ENCODE data around the gene SHROOM4. TPM values are rescaled to one million over a fixed set of nuclear protein-coding genes. Genes with fewer than 3 reads are reported as not detected.

The SHROOM4 gene
- total and polyA plus RNA-seq, 3 experiments from 2014 or later, result not detected

- H3K27me3 ChIP-seq (ENCODE audit: insufficient read depth, low read length, poor library complexity, severe bottlenecking), result no peaks in the 10 kb centered on the region
- no peak overlapping the region for H3K4me3 Mint-ChIP-seq
- H3K4me1 Mint-ChIP-seq, result no peaks in the 10 kb centered on the region
- DNase-seq, result no peak
- no peaks in the 10 kb centered on the region for H3K36me3 Mint-ChIP-seq
- H3K4me3 ChIP-seq (ENCODE audit: low read length), result no peak overlapping the region
- H3K9me3 ChIP-seq (ENCODE audit: low read length), result no peaks in the 10 kb centered on the region
- H3K27ac Mint-ChIP-seq, result no peak overlapping the region
- CTCF ChIA-PET, result no interaction called here
- no peaks in the 10 kb centered on the region for H3K36me3 ChIP-seq (ENCODE audit: insufficient read depth, low read length)
- H3K4me1 ChIP-seq (ENCODE audit: insufficient read depth, low read length), result no peaks in the 10 kb centered on the region
- H3K27me3 Mint-ChIP-seq, result peaks cover 12 to 13% of the 10 kb centered on the region in 2 donors
- H3K27ac ChIP-seq (ENCODE audit: low read depth, low read length), result no peak overlapping the region
- no peaks in the 10 kb centered on the region for H3K9me3 Mint-ChIP-seq
- POLR2A ChIA-PET, result no interaction called here
Measured at GRCh38 chrX:50586980-50587379, 227.0 kb downstream of the SHROOM4 start.

- no peaks in the 10 kb centered on the region for H3K9me3 Mint-ChIP-seq
- no peaks in the 10 kb centered on the region for H3K36me3 ChIP-seq (ENCODE audit: insufficient read depth, low read length)
- H3K9me3 ChIP-seq (ENCODE audit: low read length), result no peaks in the 10 kb centered on the region
- CTCF ChIA-PET, result no interaction called here
- H3K4me1 ChIP-seq (ENCODE audit: insufficient read depth, low read length), result no peaks in the 10 kb centered on the region
- H3K36me3 Mint-ChIP-seq, result no peaks in the 10 kb centered on the region
- no peak for DNase-seq
- no peak overlapping the region for H3K27ac Mint-ChIP-seq
- no peak overlapping the region for H3K4me3 Mint-ChIP-seq
- POLR2A ChIA-PET, result no interaction called here
- H3K27me3 Mint-ChIP-seq, result peaks cover 11 to 12% of the 10 kb centered on the region in 2 donors
- no peaks in the 10 kb centered on the region for H3K27me3 ChIP-seq (ENCODE audit: insufficient read depth, low read length, poor library complexity, severe bottlenecking)
- H3K4me3 ChIP-seq (ENCODE audit: low read length), result no peak overlapping the region
- no peak overlapping the region for H3K27ac ChIP-seq (ENCODE audit: low read depth, low read length)
- no peaks in the 10 kb centered on the region for H3K4me1 Mint-ChIP-seq
Measured at GRCh38 chrX:50586407-50586806, 227.6 kb downstream of the SHROOM4 start.

GRCh38 chrX:50581405-50581804, 232.6 kb downstream of the SHROOM4 start:
- Histone ChIP-seq H3K4me3 (ENCODE audit: low read length) (no peak overlapping the region), H3K27ac (ENCODE audit: low read depth, low read length) (no peak overlapping the region), H3K27me3 (ENCODE audit: insufficient read depth, low read length, poor library complexity, severe bottlenecking) (no peaks in the 10 kb centered on the region), H3K4me1 (ENCODE audit: insufficient read depth, low read length) (no peaks in the 10 kb centered on the region), H3K36me3 (ENCODE audit: insufficient read depth, low read length) (no peaks in the 10 kb centered on the region), H3K9me3 (ENCODE audit: low read length) (no peaks in the 10 kb centered on the region)
- Mint-ChIP-seq H3K4me3 (no peak overlapping the region), H3K27ac (no peak overlapping the region), H3K9me3 (no peaks in the 10 kb centered on the region), H3K36me3 (no peaks in the 10 kb centered on the region), H3K4me1 (no peaks in the 10 kb centered on the region), H3K27me3 (peaks cover 11 to 19% of the 10 kb centered on the region in 2 donors)
- no peak for DNase-seq
- ChIA-PET CTCF (interaction anchor here (1.4 kb wide), 1 partner anchor 666 kb away, joined by 5 read pairs; no protein-coding TSS in a partner anchor), POLR2A (no interaction called here)

GRCh38 chrX:50579955-50580354, 234.0 kb downstream of the SHROOM4 start:
- H3K4me3 ChIP-seq (ENCODE audit: low read length), result no peak overlapping the region
- H3K27ac ChIP-seq (ENCODE audit: low read depth, low read length), result no peak overlapping the region
- ChIA-PET POLR2A (no interaction called here), CTCF (interaction anchor here (1.2 kb wide), 1 partner anchor 13 kb away, joined by 3 read pairs; no protein-coding TSS in a partner anchor)
- no peaks in the 10 kb centered on the region for H3K4me1 Mint-ChIP-seq
- no peaks in the 10 kb centered on the region for H3K9me3 ChIP-seq (ENCODE audit: low read length)
- no peak overlapping the region for H3K4me3 Mint-ChIP-seq
- H3K27ac Mint-ChIP-seq, result no peak overlapping the region
- H3K36me3 Mint-ChIP-seq, result no peaks in the 10 kb centered on the region
- H3K27me3 Mint-ChIP-seq, result peaks cover 11 to 19% of the 10 kb centered on the region in 2 donors
- no peaks in the 10 kb centered on the region for H3K9me3 Mint-ChIP-seq
- no peaks in the 10 kb centered on the region for H3K36me3 ChIP-seq (ENCODE audit: insufficient read depth, low read length)
- peak in 3 of 5 donors; percentile 1 to 14 (median 6) for DNase-seq
- no peaks in the 10 kb centered on the region for H3K4me1 ChIP-seq (ENCODE audit: insufficient read depth, low read length)
- H3K27me3 ChIP-seq (ENCODE audit: insufficient read depth, low read length, poor library complexity, severe bottlenecking), result no peaks in the 10 kb centered on the region

- no peaks in the 10 kb centered on the region for H3K36me3 ChIP-seq (ENCODE audit: insufficient read depth, low read length)
- no peaks in the 10 kb centered on the region for H3K4me1 ChIP-seq (ENCODE audit: insufficient read depth, low read length)
- no peaks in the 10 kb centered on the region for H3K9me3 Mint-ChIP-seq
- peaks cover 9 to 11% of the 10 kb centered on the region in 2 donors for H3K27me3 Mint-ChIP-seq
- H3K4me1 Mint-ChIP-seq, result no peaks in the 10 kb centered on the region
- no peak overlapping the region for H3K4me3 Mint-ChIP-seq
- H3K36me3 Mint-ChIP-seq, result no peaks in the 10 kb centered on the region
- H3K27ac ChIP-seq (ENCODE audit: low read depth, low read length), result no peak overlapping the region
- ChIA-PET POLR2A (no interaction called here), CTCF (no interaction called here)
- no peak overlapping the region for H3K4me3 ChIP-seq (ENCODE audit: low read length)
- H3K9me3 ChIP-seq (ENCODE audit: low read length), result no peaks in the 10 kb centered on the region
- H3K27ac Mint-ChIP-seq, result no peak overlapping the region
- no peak for DNase-seq
- no peaks in the 10 kb centered on the region for H3K27me3 ChIP-seq (ENCODE audit: insufficient read depth, low read length, poor library complexity, severe bottlenecking)
Measured at GRCh38 chrX:50577326-50577725, 236.7 kb downstream of the SHROOM4 start.

- no peaks in the 10 kb centered on the region for H3K36me3 ChIP-seq (ENCODE audit: insufficient read depth, low read length)
- CTCF ChIA-PET, result no interaction called here
- Mint-ChIP-seq H3K4me3 (no peak overlapping the region), H3K36me3 (no peaks in the 10 kb centered on the region), H3K27ac (no peak overlapping the region), H3K4me1 (no peaks in the 10 kb centered on the region), H3K9me3 (no peaks in the 10 kb centered on the region), H3K27me3 (peaks cover under 1 to 3% of the 10 kb centered on the region in 2 donors)
- no peak for DNase-seq
- H3K4me3 ChIP-seq (ENCODE audit: low read length), result no peak overlapping the region
- POLR2A ChIA-PET, result no interaction called here
- H3K9me3 ChIP-seq (ENCODE audit: low read length), result no peaks in the 10 kb centered on the region
- no peaks in the 10 kb centered on the region for H3K4me1 ChIP-seq (ENCODE audit: insufficient read depth, low read length)
- H3K27ac ChIP-seq (ENCODE audit: low read depth, low read length), result no peak overlapping the region
- H3K27me3 ChIP-seq (ENCODE audit: insufficient read depth, low read length, poor library complexity, severe bottlenecking), result no peaks in the 10 kb centered on the region
Measured at GRCh38 chrX:50567636-50568035, 246.4 kb downstream of the SHROOM4 start.

GRCh38 chrX:50565718-50566117, 248.3 kb downstream of the SHROOM4 start:
- Mint-ChIP-seq H3K27me3 (peaks cover 4 to 6% of the 10 kb centered on the region in 2 donors), H3K4me3 (no peak overlapping the region), H3K27ac (no peak overlapping the region), H3K4me1 (no peaks in the 10 kb centered on the region), H3K9me3 (no peaks in the 10 kb centered on the region), H3K36me3 (no peaks in the 10 kb centered on the region)
- no peaks in the 10 kb centered on the region for H3K4me1 ChIP-seq (ENCODE audit: insufficient read depth, low read length)
- H3K36me3 ChIP-seq (ENCODE audit: insufficient read depth, low read length), result no peaks in the 10 kb centered on the region
- H3K4me3 ChIP-seq (ENCODE audit: low read length), result no peak overlapping the region
- ChIA-PET CTCF (no interaction called here), POLR2A (no interaction called here)
- no peak for DNase-seq
- H3K27me3 ChIP-seq (ENCODE audit: insufficient read depth, low read length, poor library complexity, severe bottlenecking), result no peaks in the 10 kb centered on the region
- H3K27ac ChIP-seq (ENCODE audit: low read depth, low read length), result no peak overlapping the region
- no peaks in the 10 kb centered on the region for H3K9me3 ChIP-seq (ENCODE audit: low read length)
